Measurements from ENCODE around the gene SOCS2. TPM values are rescaled to one million over a fixed set of nuclear protein-coding genes. Genes with fewer than 3 reads are reported as not detected.

The SOCS2 gene
- total RNA-seq, 1 experiment from 2014 or later, result 57.2 TPM

DNA sequence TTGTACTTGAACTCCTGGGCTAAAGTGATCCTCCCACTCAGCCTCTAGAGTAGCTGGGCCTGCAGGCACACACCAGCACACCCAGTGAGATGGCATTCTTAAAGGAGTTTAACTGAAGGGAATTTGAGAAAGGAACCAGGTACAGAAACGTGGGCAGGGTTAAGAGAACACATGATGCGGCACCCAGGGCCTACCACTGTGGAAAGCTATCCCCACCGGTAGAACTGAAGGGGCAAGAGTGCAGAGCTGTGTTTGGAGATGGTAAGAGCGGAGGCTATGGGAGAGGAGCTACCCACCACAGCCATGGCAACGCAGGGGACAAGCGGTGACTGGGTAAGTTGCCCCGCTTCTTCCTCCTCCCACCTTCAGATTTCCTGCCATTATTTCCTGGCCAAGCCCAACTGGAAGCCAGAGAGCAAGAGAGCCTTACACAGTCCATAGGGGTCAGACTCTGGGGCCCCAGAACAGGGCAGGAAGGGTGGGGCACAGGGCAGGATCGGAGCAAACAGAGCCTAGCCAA, 46.5 kb downstream of the SOCS2 start:
- H3K36me3 Mint-ChIP-seq (ENCODE audit: insufficient read depth in 1 of 3, low read depth in 3 of 3), result peaks cover 0 to 10% (median 0%) of the 10 kb centered on the region in 3 experiments; a peak in 4 of 7 replicates
- no peak overlapping the region; a peak in 1 of 7 replicates for H3K27ac Mint-ChIP-seq
- H3K9ac ChIP-seq (ENCODE audit: extremely low read depth, insufficient read length, low read length), result no peak overlapping the region

More for the DNA sequence above, 46.5 kb downstream of the SOCS2 start:
- Histone ChIP-seq H4K8ac (replicated peaks; ENCODE audit: insufficient read length, low read depth, low read length) (no peak overlapping the region), H3K9me3 (ENCODE audit: control insufficient read depth, low read depth, low read length) (no peaks in the 10 kb centered on the region), H3K4ac (ENCODE audit: low read depth, low read length) (no peak overlapping the region), H4K5ac (ENCODE audit: insufficient read length, low read depth, low read length) (no peak overlapping the region), H3K18ac (ENCODE audit: insufficient read length, low read depth, low read length) (peak overlapping the region; percentile 35), H3K27ac (ENCODE audit: insufficient read length, low read depth, low read length) (no peak overlapping the region), H3K23ac (ENCODE audit: insufficient read length, low read depth, low read length) (no peak overlapping the region), H4K91ac (ENCODE audit: insufficient read length, low read depth, low read length) (no peak overlapping the region), H3K23me2 (ENCODE audit: insufficient read length, low read depth, low read length, poor library complexity, severe bottlenecking) (no peaks in the 10 kb centered on the region), H3K14ac (ENCODE audit: insufficient read depth, low read length) (no peak overlapping the region), H2AK5ac (ENCODE audit: insufficient read length, low read length) (no peak overlapping the region), H3K79me2 (ENCODE audit: insufficient read depth, low read length) (no peaks in the 10 kb centered on the region), H2BK120ac (ENCODE audit: low read depth, low read length, poor library complexity, severe bottlenecking) (no peak overlapping the region), H3T11ph (ENCODE audit: low read length) (no peak overlapping the region), H2AFZ (ENCODE audit: low read length) (no peak overlapping the region), H2BK20ac (ENCODE audit: low read depth, low read length, poor library complexity, severe bottlenecking) (no peak overlapping the region), H2BK15ac (ENCODE audit: low read depth, low read length) (no peak overlapping the region), H3K4me2 (ENCODE audit: insufficient read depth, insufficient read length, low read length) (no peak overlapping the region), H2BK5ac (ENCODE audit: insufficient read length, low read length) (no peak overlapping the region), H2BK12ac (ENCODE audit: insufficient read length, low read depth, low read length) (no peak overlapping the region), H3K56ac (ENCODE audit: insufficient read length, low read depth, low read length) (no peak overlapping the region), H3K27me3 (ENCODE audit: insufficient read depth, low read length) (no peaks in the 10 kb centered on the region), H3K4me1 (ENCODE audit: insufficient read depth, low read length) (peaks cover 11% of the 10 kb centered on the region; the same call in 1 of the 2 replicates), H4K20me1 (ENCODE audit: control insufficient read depth, insufficient read depth, insufficient read length) (no peaks in the 10 kb centered on the region), H3K79me1 (ENCODE audit: insufficient read depth, low read depth, low read length, poor library complexity, severe bottlenecking) (no peaks in the 10 kb centered on the region)
- DNase-seq, result no peak
- Mint-ChIP-seq H3K9me3 (peaks cover 0 to 5% of the 10 kb centered on the region in 2 experiments; a peak in 3 of 5 replicates), H3K4me1 (peaks cover 28 to 35% of the 10 kb centered on the region in 2 experiments), H3K27me3 (ENCODE audit: low read depth) (no peaks in the 10 kb centered on the region; the same call in 1 of the 2 replicates), H3K4me3 (no peak overlapping the region)
- TF ChIP-seq, protein P1, sequence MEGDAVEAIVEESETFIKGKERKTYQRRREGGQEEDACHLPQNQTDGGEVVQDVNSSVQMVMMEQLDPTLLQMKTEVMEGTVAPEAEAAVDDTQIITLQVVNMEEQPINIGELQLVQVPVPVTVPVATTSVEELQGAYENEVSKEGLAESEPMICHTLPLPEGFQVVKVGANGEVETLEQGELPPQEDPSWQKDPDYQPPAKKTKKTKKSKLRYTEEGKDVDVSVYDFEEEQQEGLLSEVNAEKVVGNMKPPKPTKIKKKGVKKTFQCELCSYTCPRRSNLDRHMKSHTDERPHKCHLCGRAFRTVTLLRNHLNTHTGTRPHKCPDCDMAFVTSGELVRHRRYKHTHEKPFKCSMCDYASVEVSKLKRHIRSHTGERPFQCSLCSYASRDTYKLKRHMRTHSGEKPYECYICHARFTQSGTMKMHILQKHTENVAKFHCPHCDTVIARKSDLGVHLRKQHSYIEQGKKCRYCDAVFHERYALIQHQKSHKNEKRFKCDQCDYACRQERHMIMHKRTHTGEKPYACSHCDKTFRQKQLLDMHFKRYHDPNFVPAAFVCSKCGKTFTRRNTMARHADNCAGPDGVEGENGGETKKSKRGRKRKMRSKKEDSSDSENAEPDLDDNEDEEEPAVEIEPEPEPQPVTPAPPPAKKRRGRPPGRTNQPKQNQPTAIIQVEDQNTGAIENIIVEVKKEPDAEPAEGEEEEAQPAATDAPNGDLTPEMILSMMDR (conservative IDR thresholded peaks at IDR 0.05), result no peak
- WGBS (ENCODE audit: extremely low coverage, insufficient read length, low lambda C conversion rate), result no CpG with 5 or more reads among the region's 8 CpGs

Measured in H9 (cell line).